ENCODE results near the gene HLCS.

The HLCS gene

GRCh38 chr21:36974851-36975192, 8.4 kb upstream of the HLCS start:
- no peak for TF ChIP-seq CTCF (IDR thresholded peaks at IDR 0.05; ENCODE audit: insufficient read depth, low read length, missing control alignments)
- no peak for DNase-seq (ENCODE audit: low read depth, low spot score)
- H3K4me3 ChIP-seq (ENCODE audit: low read depth, low read length), result no peak overlapping the region
- ChIA-PET CTCF (interaction anchor here (2.9 to 5.7 kb wide), 5 partner anchors 8 to 112 kb away, joined by 21 to 59 read pairs (median 35); partner anchors contain the start of gene HLCS), POLR2A (interaction anchor here (1.0 kb wide), 1 partner anchor 87 kb away, joined by 3 read pairs; no protein-coding TSS in a partner anchor)

GRCh38 chr21:36973986-36974850, 7.7 kb upstream of the HLCS start:
- no peak for TF ChIP-seq CTCF (IDR thresholded peaks at IDR 0.05; ENCODE audit: insufficient read depth, low read length, missing control alignments)
- POLR2A ChIA-PET, result no interaction called here
- CTCF ChIA-PET, result interaction anchor here (3.7 to 5.0 kb wide), 2 partner anchors 16 to 113 kb away, joined by 35 to 36 read pairs; no protein-coding TSS in a partner anchor
- DNase-seq (ENCODE audit: low read depth, low spot score), result no peak
- no peak overlapping the region for H3K4me3 ChIP-seq (ENCODE audit: low read depth, low read length)

- TF ChIP-seq CTCF (IDR thresholded peaks at IDR 0.05; ENCODE audit: insufficient read depth, low read length, missing control alignments), result no peak
- ChIA-PET CTCF (interaction anchor here (1.4 to 5.7 kb wide), 2 partner anchors 9 to 22 kb away, joined by 3 to 59 read pairs; no protein-coding TSS in a partner anchor), POLR2A (no interaction called here)
- H3K4me3 ChIP-seq (ENCODE audit: low read depth, low read length), result no peak overlapping the region
- no peak for DNase-seq (ENCODE audit: low read depth, low spot score)
These were observed 2.5 kb upstream of the HLCS start for GRCh38 chr21:36968976-36969375.

GRCh38 chr21:36968414-36968813, 1.9 kb upstream of the HLCS start:
- POLR2A ChIA-PET, result no interaction called here
- DNase-seq (ENCODE audit: low read depth, low spot score), result no peak
- CTCF ChIA-PET, result interaction anchor here (0.6 to 5.7 kb wide), 2 partner anchors 9 to 31 kb away, joined by 3 to 59 read pairs; no protein-coding TSS in a partner anchor
- H3K4me3 ChIP-seq (ENCODE audit: low read depth, low read length), result no peak overlapping the region
- no peak for TF ChIP-seq CTCF (IDR thresholded peaks at IDR 0.05; ENCODE audit: insufficient read depth, low read length, missing control alignments)

- ChIA-PET CTCF (interaction anchor here (1.5 to 5.7 kb wide), 2 partner anchors 11 to 15 kb away, joined by 6 to 59 read pairs; no protein-coding TSS in a partner anchor), POLR2A (no interaction called here)
- no peak for TF ChIP-seq CTCF (IDR thresholded peaks at IDR 0.05; ENCODE audit: insufficient read depth, low read length, missing control alignments)
- no peak for DNase-seq (ENCODE audit: low read depth, low spot score)
- peak overlapping the region; percentile 75 for H3K4me3 ChIP-seq (ENCODE audit: low read depth, low read length)
These were observed 626 bp upstream of the HLCS start for GRCh38 chr21:36966821-36967768.

Measured in AG04449 (cell line).